Neural progenitor cell (in vitro differentiated cells): ENCODE data around the gene PCSK6. TPM values are rescaled to one million over a fixed set of nuclear protein-coding genes. Genes with fewer than 3 reads are reported as not detected.

Experiments used
- DNase-seq: peaks from one replicate; pipeline ENCODE4 v3.0.0-alpha.2; 2016; ENCODE audit warnings: low spot score
- H2AFZ ChIP-seq: fragments of 200-600 bp; sonication (generic); replicated peaks from 2 replicates; pipeline ENCODE4 v1.6.1; 2016; ENCODE audit warnings: antibody characterized with exemption
- H3F3A ChIP-seq: fragments of 200-600 bp; sonication (generic); 2 replicates; pipeline ENCODE4 v1.6.1; 2016; ENCODE audit warnings: antibody characterized with exemption, low read depth
- H3K27ac ChIP-seq: fragments of 200-600 bp; sonication (generic); 2 replicates; pipeline ENCODE4 v1.5.1; 2016; ENCODE audit warnings: mild to moderate bottlenecking
- H3K27me3 ChIP-seq: fragments of 200-600 bp; sonication (generic); 2 replicates; pipeline ENCODE4 v1.6.1; 2016; ENCODE audit warnings: mild to moderate bottlenecking, moderate library complexity
- H3K36me3 ChIP-seq: fragments of 200-600 bp; sonication (generic); 2 replicates; pipeline ENCODE4 v1.5.1; 2016
- H3K4me1 ChIP-seq: fragments of 200-600 bp; sonication (generic); 2 replicates; pipeline ENCODE4 v1.6.1; 2016; ENCODE audit warnings: mixed run types
- H3K4me2 ChIP-seq: fragments of 200-600 bp; sonication (generic); 2 replicates; pipeline ENCODE4 v1.6.1; 2016
- H3K4me3 ChIP-seq: fragments of 200-600 bp; sonication (generic); 2 replicates; pipeline ENCODE4 v1.5.1; 2016
- H3K79me2 ChIP-seq: fragments of 200-600 bp; sonication (generic); 2 replicates; pipeline ENCODE4 v1.6.1; 2016; ENCODE audit warnings: low read depth
- H3K9ac ChIP-seq: fragments of 200-600 bp; sonication (generic); 2 replicates; pipeline ENCODE4 v1.6.1; 2016
- H3K9me3 ChIP-seq: fragments of 200-600 bp; sonication (generic); 2 replicates; pipeline ENCODE4 v1.5.1; 2016; ENCODE audit warnings: low read depth
- H4K20me1 ChIP-seq: fragments of 200-600 bp; sonication (generic); 2 replicates; pipeline ENCODE4 v1.6.1; 2016; ENCODE audit warnings: low read depth
- H3K27ac Mint-ChIP-seq: 3 replicates; pipeline ENCODE4 v1.8.0; 2021; ENCODE audit warnings: mixed read lengths
- H3K27me3 Mint-ChIP-seq: 2 replicates; pipeline ENCODE4 v1.8.0; 2022; ENCODE audit warnings: low read depth, mild to moderate bottlenecking, inconsistent platforms, moderate library complexity, mixed read lengths; ENCODE audit not compliant: insufficient read depth
- H3K36me3 Mint-ChIP-seq: 3 replicates; pipeline ENCODE4 v1.8.0; 2021; ENCODE audit warnings: mixed read lengths
- H3K4me1 Mint-ChIP-seq: 3 replicates; pipeline ENCODE4 v1.8.0; 2021; ENCODE audit warnings: mixed read lengths
- H3K4me3 Mint-ChIP-seq: 3 replicates; pipeline ENCODE4 v1.8.0; 2021; ENCODE audit warnings: mild to moderate bottlenecking, moderate library complexity, mixed read lengths
- H3K9me3 Mint-ChIP-seq: 3 replicates; pipeline ENCODE4 v1.8.0; 2020; ENCODE audit warnings: mixed read lengths
- CTCF ChIP-seq: fragments of 200-600 bp; sonication (generic); IDR thresholded peaks from 2 replicates; pipeline ENCODE4 v1.5.1; 2017; ENCODE audit warnings: antibody characterized with exemption, mild to moderate bottlenecking
- EZH2 ChIP-seq: fragments of 200-600 bp; sonication (generic); IDR thresholded peaks from 2 replicates; pipeline ENCODE4 v1.6.1; 2017; ENCODE audit warnings: antibody characterized with exemption, mild to moderate bottlenecking, moderate library complexity
- EZH2phosphoT487 ChIP-seq: fragments of 200-600 bp; sonication (generic); IDR thresholded peaks from 2 replicates; pipeline ENCODE4 v1.6.1; 2017; ENCODE audit warnings: antibody characterized with exemption
- total RNA-seq: library from RNA; depleted of rRNA; stranded (reverse); fragments of >200 nt; gene quantifications from 2 replicates; pipeline ENCODE4 v1.2.3, GENCODE V29; 2015; ENCODE audit warnings: low replicate concordance

PCSK6 gene
- total RNA-seq, 1 donor from 2014 or later: 1.9 TPM

GRCh38 chr15:101326462-101327146 is 162.9 kb downstream of the PCSK6 start:
- H3K36me3 Mint-ChIP-seq: no peaks in the 10 kb centered on the region
- no peak for DNase-seq
- H3K4me1 Mint-ChIP-seq: peaks cover 5% of the 10 kb centered on the region
- Histone ChIP-seq H3K36me3 (no peaks in the 10 kb centered on the region), H3K4me2 (no peak overlapping the region), H3K79me2 (no peaks in the 10 kb centered on the region), H2AFZ (no peak overlapping the region), H3K9me3 (no peaks in the 10 kb centered on the region), H3K27ac (no peak overlapping the region), H4K20me1 (no peaks in the 10 kb centered on the region), H3K4me1 (no peaks in the 10 kb centered on the region), H3F3A (no peaks in the 10 kb centered on the region), H3K27me3 (no peaks in the 10 kb centered on the region), H3K4me3 (no peak overlapping the region), H3K9ac (no peak overlapping the region)
- TF ChIP-seq EZH2 (no peak), CTCF (no peak), EZH2phosphoT487 (no peak)
- peaks cover 22% of the 10 kb centered on the region for H3K27me3 Mint-ChIP-seq
- no peak overlapping the region for H3K4me3 Mint-ChIP-seq
- H3K27ac Mint-ChIP-seq: no peak overlapping the region
- H3K9me3 Mint-ChIP-seq: no peaks in the 10 kb centered on the region

GRCh38 chr15:101326026-101326315 is 163.5 kb downstream of the PCSK6 start:
- no peaks in the 10 kb centered on the region for H3K79me2 ChIP-seq
- Mint-ChIP-seq H3K4me3 (no peak overlapping the region), H3K9me3 (no peaks in the 10 kb centered on the region), H3K4me1 (peaks cover 5% of the 10 kb centered on the region), H3K36me3 (no peaks in the 10 kb centered on the region), H3K27ac (peak overlapping the region; percentile 32), H3K27me3 (peaks cover 21% of the 10 kb centered on the region)
- H3K9ac ChIP-seq: no peak overlapping the region
- no peaks in the 10 kb centered on the region for H3K4me1 ChIP-seq
- H4K20me1 ChIP-seq: no peaks in the 10 kb centered on the region
- H3K27ac ChIP-seq: no peak overlapping the region
- H3K4me2 ChIP-seq: no peak overlapping the region
- H3K27me3 ChIP-seq: no peaks in the 10 kb centered on the region
- no peak for DNase-seq
- no peaks in the 10 kb centered on the region for H3K9me3 ChIP-seq
- TF ChIP-seq CTCF (no peak), EZH2phosphoT487 (no peak), EZH2 (no peak)
- no peak overlapping the region for H3K4me3 ChIP-seq
- no peaks in the 10 kb centered on the region for H3K36me3 ChIP-seq
- H2AFZ ChIP-seq: no peak overlapping the region
- H3F3A ChIP-seq: no peaks in the 10 kb centered on the region

GRCh38 chr15:101325263-101326025 is 164.1 kb downstream of the PCSK6 start:
- Mint-ChIP-seq H3K27me3 (peaks cover 22% of the 10 kb centered on the region), H3K9me3 (no peaks in the 10 kb centered on the region), H3K4me1 (peaks cover 5% of the 10 kb centered on the region), H3K36me3 (no peaks in the 10 kb centered on the region), H3K27ac (peak overlapping the region; percentile 32), H3K4me3 (no peak overlapping the region)
- TF ChIP-seq EZH2 (no peak), CTCF (no peak), EZH2phosphoT487 (no peak)
- Histone ChIP-seq H4K20me1 (no peaks in the 10 kb centered on the region), H3K79me2 (no peaks in the 10 kb centered on the region), H3K9ac (no peak overlapping the region), H3K27ac (no peak overlapping the region), H3K4me1 (no peaks in the 10 kb centered on the region), H2AFZ (no peak overlapping the region), H3K27me3 (peaks cover 2% of the 10 kb centered on the region), H3K36me3 (no peaks in the 10 kb centered on the region), H3K4me3 (no peak overlapping the region), H3F3A (no peaks in the 10 kb centered on the region), H3K9me3 (no peaks in the 10 kb centered on the region), H3K4me2 (no peak overlapping the region)
- no peak for DNase-seq
